SK-N-SH (cell line): ENCODE data around the gene CHMP1A. TPM values are rescaled to one million over a fixed set of nuclear protein-coding genes. Genes with fewer than 3 reads are reported as not detected.

Experiments
- CTCF ChIA-PET: fragments of 300-600, 350-600 bp; formaldehyde crosslinking; extraction: SDS; loops from one replicate; lab custom pipeline; 2021; lab: Yijun Ruan, JAX
- POLR2A ChIA-PET: fragments of 350-600 bp; sonication (Branson Sonifier 250); formaldehyde crosslinking; extraction: SDS; loops from one replicate; lab custom pipeline; 2020; ENCODE audit warnings: antibody characterized with exemption, inconsistent platforms; lab: Yijun Ruan, JAX
- DNase-seq: peaks from one replicate; pipeline ENCODE4 v3.0.0; 2012
- H2AFZ ChIP-seq: fragments of 200-600 bp; sonication (generic); 2 replicates; pipeline ENCODE4 v1.8.1; 2016; ENCODE audit warnings: antibody characterized with exemption, mild to moderate bottlenecking, low read depth
- H3F3A ChIP-seq: fragments of 200-600 bp; sonication (generic); replicated peaks from 2 replicates; pipeline ENCODE3; 2016; ENCODE audit warnings: antibody characterized with exemption, mild to moderate bottlenecking; ENCODE audit not compliant: insufficient read depth
- H3K27ac ChIP-seq, 2 experiments: fragments of 200-500 bp in 1 of 2; fragments of 200-600 bp in 1 of 2; sonication (Bioruptor generic) in 1 of 2; sonication (generic), shearing (Covaris generic) in 1 of 2; 2 replicates each; pipeline versions ENCODE4 v1.5.1 to v1.6.1; 2014 to 2016; ENCODE audit warnings: low read depth in 2 of 2, inconsistent platforms in 1 of 2, low read length in 1 of 2, mild to moderate bottlenecking in 1 of 2, mixed read lengths in 1 of 2
- H3K27me3 ChIP-seq: fragments of 200-600 bp; sonication (generic), shearing (Covaris generic); 2 replicates; pipeline ENCODE4 v1.6.1; 2016; ENCODE audit warnings: mixed run types; ENCODE audit not compliant: insufficient read depth
- H3K36me3 ChIP-seq, 2 experiments: fragments of 200-500 bp in 1 of 2; fragments of 200-600 bp in 1 of 2; sonication (Bioruptor generic) in 1 of 2; sonication (generic) in 1 of 2; replicated peaks in 1 of 2; 2 replicates each; pipeline versions ENCODE3 to v1.5.1; 2014 to 2016; ENCODE audit warnings: low read length in 1 of 2, mild to moderate bottlenecking in 1 of 2; ENCODE audit not compliant: insufficient read depth in 2 of 2, control insufficient read depth in 1 of 2
- H3K4me1 ChIP-seq, 2 experiments: fragments of 200-500 bp in 1 of 2; fragments of 200-600 bp in 1 of 2; sonication (Bioruptor generic) in 1 of 2; sonication (generic), shearing (Covaris generic) in 1 of 2; 2 replicates each; pipeline versions ENCODE4 v1.5.1 to v1.6.1; 2014 to 2016; ENCODE audit warnings: low read depth in 1 of 2, low read length in 1 of 2, mixed run types in 1 of 2; ENCODE audit not compliant: insufficient read depth in 2 of 2, control insufficient read depth in 1 of 2
- H3K4me2 ChIP-seq: fragments of 200-600 bp; sonication (generic), shearing (Covaris generic); 2 replicates; pipeline ENCODE4 v1.6.1; 2017; ENCODE audit warnings: mixed run types
- H3K4me3 ChIP-seq, 2 experiments: fragments of 200-500 bp in 1 of 2; fragments of 200-600 bp in 1 of 2; sonication (Bioruptor generic) in 1 of 2; sonication (generic), shearing (Covaris generic) in 1 of 2; 2 replicates each; pipeline versions ENCODE4 v1.5.1 to v1.8.1; 2014 to 2016; ENCODE audit warnings: low read depth in 2 of 2, inconsistent platforms in 1 of 2, low read length in 1 of 2, mild to moderate bottlenecking in 1 of 2, mixed read lengths in 1 of 2, moderate library complexity in 1 of 2
- H3K79me2 ChIP-seq: fragments of 200-600 bp; sonication (generic); 2 replicates; pipeline ENCODE4 v1.8.1; 2017; ENCODE audit warnings: mild to moderate bottlenecking; ENCODE audit not compliant: insufficient read depth
- H3K9ac ChIP-seq: fragments of 200-600 bp; sonication (generic); 2 replicates; pipeline ENCODE4 v1.6.1; 2017; ENCODE audit warnings: mixed run types
- H3K9me2 ChIP-seq: fragments of 200-600 bp; sonication (generic); 2 replicates; pipeline ENCODE4 v1.6.1; 2017; ENCODE audit warnings: mixed run types
- H3K9me3 ChIP-seq: fragments of 200-600 bp; sonication (generic); 2 replicates; pipeline ENCODE4 v1.6.1; 2017; ENCODE audit warnings: mixed run types, mild to moderate bottlenecking, moderate library complexity
- H4K20me1 ChIP-seq: fragments of 200-600 bp; sonication (generic); 2 replicates; pipeline ENCODE4 v1.6.1; 2017; ENCODE audit warnings: mild to moderate bottlenecking, mixed run types; ENCODE audit not compliant: insufficient read depth
- CTCF ChIP-seq: fragments of 200-600 bp; sonication (generic); IDR thresholded peaks from 2 replicates; pipeline ENCODE4 v1.6.1; 2017; ENCODE audit warnings: antibody characterized with exemption, mild to moderate bottlenecking, moderate library complexity
- EZH2phosphoT487 ChIP-seq: fragments of 200-600 bp; sonication (generic); IDR thresholded peaks from 2 replicates; pipeline ENCODE4 v1.6.1; 2017; ENCODE audit warnings: low read depth, mixed run types, mild to moderate bottlenecking, antibody characterized with exemption, moderate library complexity, borderline replicate concordance
- FOXM1 ChIP-seq: IDR thresholded peaks from 2 replicates; pipeline ENCODE4 v1.4.0; 2012; ENCODE audit warnings: low read depth, mild to moderate bottlenecking
- GABPA ChIP-seq: IDR thresholded peaks from 2 replicates; pipeline ENCODE4 v1.4.0; 2012; ENCODE audit warnings: low read depth, mild to moderate bottlenecking
- MXI1 ChIP-seq: IDR thresholded peaks from 2 replicates; pipeline ENCODE4 v1.6.1; 2012; ENCODE audit warnings: mild to moderate bottlenecking, low read depth, low read length, improper control_type of control experiment
- NFIC ChIP-seq: IDR thresholded peaks from 2 replicates; pipeline ENCODE4 v1.4.0; 2012; ENCODE audit warnings: borderline replicate concordance
- PBX3 ChIP-seq: IDR thresholded peaks from 2 replicates; pipeline ENCODE4; 2012
- RCOR1 ChIP-seq: fragments of 150-350 bp; IDR thresholded peaks from 2 replicates; pipeline ENCODE4 v1.6.1; 2017; ENCODE audit warnings: antibody characterized with exemption, low read length
- RFX5 ChIP-seq: IDR thresholded peaks from 2 replicates; pipeline ENCODE4 v1.6.1; 2012; ENCODE audit warnings: mild to moderate bottlenecking, improper control_type of control experiment, low read length
- RXRA ChIP-seq: IDR thresholded peaks from 2 replicates; pipeline ENCODE4 v1.4.0; 2012; ENCODE audit warnings: low read depth, mild to moderate bottlenecking, borderline replicate concordance
- SMC3 ChIP-seq: IDR thresholded peaks from 2 replicates; pipeline ENCODE4 v1.6.1; 2012; ENCODE audit warnings: low read depth, low read length, improper control_type of control experiment
- TAF1 ChIP-seq: IDR thresholded peaks from 2 replicates; pipeline ENCODE4 v1.6.1; 2012; ENCODE audit warnings: low read depth, mild to moderate bottlenecking, low read length, moderate library complexity, borderline replicate concordance
- TEAD4 ChIP-seq: IDR thresholded peaks from 2 replicates; pipeline ENCODE4 v1.4.0; 2012; ENCODE audit warnings: mild to moderate bottlenecking, borderline replicate concordance; ENCODE audit not compliant: insufficient read depth
- YY1 ChIP-seq: IDR thresholded peaks from 2 replicates; pipeline ENCODE4 v1.4.0; 2012; ENCODE audit warnings: low read depth, mild to moderate bottlenecking
- ZBTB33 ChIP-seq: IDR thresholded peaks from 2 replicates; pipeline ENCODE4 v1.4.0; 2012; ENCODE audit warnings: low read depth, borderline replicate concordance
- WGBS: methylation state at CpG from one replicate; pipeline ENCODE4 v1.1.6; 2017; ENCODE audit warnings: low lambda C conversion rate; 5-methylcytosine and 5-hydroxymethylcytosine counted together
- polyA plus RNA-seq, 3 experiments: library from polyadenylated mRNA; depleted of rRNA; stranded (reverse); fragments of >200 nt; gene quantifications; 2 replicates each; pipeline ENCODE4 v1.2.3, GENCODE V29; 2012
- TF ChIP-seq, protein P1 (sequence below): IDR thresholded peaks from 2 replicates; pipeline ENCODE4 v1.6.1; 2012; ENCODE audit warnings: mild to moderate bottlenecking, low read depth, low read length, moderate library complexity
- TF ChIP-seq, protein P2 (sequence below): IDR thresholded peaks from 2 replicates; pipeline ENCODE4 v1.4.0; 2012; ENCODE audit warnings: low read depth

CHMP1A gene
- polyA plus RNA-seq, 1 of the 3 experiments (the other 2 are of a cell fraction): 138 TPM

DNA sequence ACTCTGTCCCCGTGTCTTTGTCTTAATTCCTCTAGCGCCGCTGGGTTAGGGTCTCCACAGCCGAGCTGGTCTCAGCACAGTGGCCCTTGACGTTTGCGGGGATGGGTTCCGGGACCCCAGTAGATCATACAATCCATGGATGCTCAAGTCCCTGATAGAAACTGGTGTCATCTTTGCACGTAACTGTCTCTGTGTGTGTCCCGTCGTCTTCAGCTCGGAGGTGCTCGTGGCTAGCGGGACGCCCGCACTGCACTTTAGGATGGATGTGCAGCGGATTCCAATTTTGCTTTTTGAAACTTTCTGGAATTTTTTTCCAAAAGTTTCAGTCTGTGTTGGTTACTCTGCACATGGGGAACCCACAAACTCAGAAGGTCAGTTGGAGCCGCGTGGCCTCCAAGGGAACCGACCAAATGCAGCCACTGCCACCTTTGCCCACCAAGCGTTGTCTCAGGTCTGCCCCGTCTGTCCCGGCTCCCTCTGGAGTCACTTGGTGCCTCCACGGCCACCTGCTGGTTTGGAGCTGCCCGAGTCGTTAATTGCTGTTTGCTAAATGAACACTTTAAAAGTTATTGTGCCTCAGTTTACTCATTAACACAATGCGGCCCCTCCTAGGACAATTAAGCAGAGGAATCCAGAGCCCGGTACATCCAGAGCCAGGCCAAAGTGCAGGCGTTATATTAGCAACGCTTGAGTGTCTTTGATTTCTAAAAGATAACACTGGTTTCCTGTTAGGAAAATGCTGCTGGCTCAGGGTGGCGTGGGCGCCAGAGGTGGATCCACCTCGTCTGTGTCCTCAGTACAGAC is 49.4 kb downstream of the CHMP1A start:
- H3K36me3 ChIP-seq: no peaks in the 10 kb centered on the region
- CTCF ChIA-PET: interaction anchor here (0.9 to 1.0 kb wide), 2 partner anchors 25 to 43 kb away, joined by 3 to 5 read pairs; no protein-coding TSS in a partner anchor
- WGBS: 86% methylated on average over 23 of the region's 32 CpGs

More for the DNA sequence above, 49.4 kb downstream of the CHMP1A start:
- TF ChIP-seq ZBTB33 (no peak), TEAD4 (no peak), NFIC (no peak), RCOR1 (no peak), TAF1 (no peak), MXI1 (no peak), PBX3 (no peak), EZH2phosphoT487 (no peak), CTCF (no peak), SMC3 (no peak), RFX5 (no peak), FOXM1 (no peak), GABPA (no peak), RXRA (no peak), YY1 (no peak)
- TF ChIP-seq, protein P1, sequence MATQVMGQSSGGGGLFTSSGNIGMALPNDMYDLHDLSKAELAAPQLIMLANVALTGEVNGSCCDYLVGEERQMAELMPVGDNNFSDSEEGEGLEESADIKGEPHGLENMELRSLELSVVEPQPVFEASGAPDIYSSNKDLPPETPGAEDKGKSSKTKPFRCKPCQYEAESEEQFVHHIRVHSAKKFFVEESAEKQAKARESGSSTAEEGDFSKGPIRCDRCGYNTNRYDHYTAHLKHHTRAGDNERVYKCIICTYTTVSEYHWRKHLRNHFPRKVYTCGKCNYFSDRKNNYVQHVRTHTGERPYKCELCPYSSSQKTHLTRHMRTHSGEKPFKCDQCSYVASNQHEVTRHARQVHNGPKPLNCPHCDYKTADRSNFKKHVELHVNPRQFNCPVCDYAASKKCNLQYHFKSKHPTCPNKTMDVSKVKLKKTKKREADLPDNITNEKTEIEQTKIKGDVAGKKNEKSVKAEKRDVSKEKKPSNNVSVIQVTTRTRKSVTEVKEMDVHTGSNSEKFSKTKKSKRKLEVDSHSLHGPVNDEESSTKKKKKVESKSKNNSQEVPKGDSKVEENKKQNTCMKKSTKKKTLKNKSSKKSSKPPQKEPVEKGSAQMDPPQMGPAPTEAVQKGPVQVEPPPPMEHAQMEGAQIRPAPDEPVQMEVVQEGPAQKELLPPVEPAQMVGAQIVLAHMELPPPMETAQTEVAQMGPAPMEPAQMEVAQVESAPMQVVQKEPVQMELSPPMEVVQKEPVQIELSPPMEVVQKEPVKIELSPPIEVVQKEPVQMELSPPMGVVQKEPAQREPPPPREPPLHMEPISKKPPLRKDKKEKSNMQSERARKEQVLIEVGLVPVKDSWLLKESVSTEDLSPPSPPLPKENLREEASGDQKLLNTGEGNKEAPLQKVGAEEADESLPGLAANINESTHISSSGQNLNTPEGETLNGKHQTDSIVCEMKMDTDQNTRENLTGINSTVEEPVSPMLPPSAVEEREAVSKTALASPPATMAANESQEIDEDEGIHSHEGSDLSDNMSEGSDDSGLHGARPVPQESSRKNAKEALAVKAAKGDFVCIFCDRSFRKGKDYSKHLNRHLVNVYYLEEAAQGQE: no peak
- TF ChIP-seq, protein P2, sequence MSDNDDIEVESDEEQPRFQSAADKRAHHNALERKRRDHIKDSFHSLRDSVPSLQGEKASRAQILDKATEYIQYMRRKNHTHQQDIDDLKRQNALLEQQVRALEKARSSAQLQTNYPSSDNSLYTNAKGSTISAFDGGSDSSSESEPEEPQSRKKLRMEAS: no peak
- Histone ChIP-seq H3K4me1 (peaks cover 0 to 8% of the 10 kb centered on the region in 2 experiments; a peak in 1 of 4 replicates), H3K27ac (no peak overlapping the region), H3K4me2 (no peak overlapping the region), H3K27me3 (no peaks in the 10 kb centered on the region), H3K9me2 (no peaks in the 10 kb centered on the region), H3K79me2 (no peaks in the 10 kb centered on the region), H3K9ac (no peak overlapping the region), H2AFZ (no peak overlapping the region), H3K9me3 (no peaks in the 10 kb centered on the region), H4K20me1 (no peaks in the 10 kb centered on the region), H3K4me3 (no peak overlapping the region), H3F3A (peaks cover 6% of the 10 kb centered on the region)
- DNase-seq: peak; percentile 65
- POLR2A ChIA-PET: no interaction called here
